Uterus (tissue), 2 donors: ENCODE measurements around the gene PRKG1.

Source experiments
- POLR2A ChIP-seq, 2 donors: fragments of 450-650 bp; IDR thresholded peaks; one replicate each; pipeline ENCODE4 v1.6.1; 2016; ENCODE audit warnings: antibody characterized with exemption in 2 of 2, mild to moderate bottlenecking in 1 of 2, moderate library complexity in 1 of 2
- TF ChIP-seq, protein P1 (sequence below), 4 experiments: fragments of 200-600 bp in 2 of 4; fragments of 450-650 bp in 2 of 4; sonication (generic) in 2 of 4; IDR thresholded peaks; one replicate each; pipeline ENCODE4 v1.5.1; 2016 to 2019; ENCODE audit warnings: antibody characterized with exemption in 4 of 4, mild to moderate bottlenecking in 2 of 4, moderate library complexity in 1 of 4

GRCh38 chr10:51204066-51204465, 129.8 kb downstream of the PRKG1 start:
- TF ChIP-seq, protein P1, sequence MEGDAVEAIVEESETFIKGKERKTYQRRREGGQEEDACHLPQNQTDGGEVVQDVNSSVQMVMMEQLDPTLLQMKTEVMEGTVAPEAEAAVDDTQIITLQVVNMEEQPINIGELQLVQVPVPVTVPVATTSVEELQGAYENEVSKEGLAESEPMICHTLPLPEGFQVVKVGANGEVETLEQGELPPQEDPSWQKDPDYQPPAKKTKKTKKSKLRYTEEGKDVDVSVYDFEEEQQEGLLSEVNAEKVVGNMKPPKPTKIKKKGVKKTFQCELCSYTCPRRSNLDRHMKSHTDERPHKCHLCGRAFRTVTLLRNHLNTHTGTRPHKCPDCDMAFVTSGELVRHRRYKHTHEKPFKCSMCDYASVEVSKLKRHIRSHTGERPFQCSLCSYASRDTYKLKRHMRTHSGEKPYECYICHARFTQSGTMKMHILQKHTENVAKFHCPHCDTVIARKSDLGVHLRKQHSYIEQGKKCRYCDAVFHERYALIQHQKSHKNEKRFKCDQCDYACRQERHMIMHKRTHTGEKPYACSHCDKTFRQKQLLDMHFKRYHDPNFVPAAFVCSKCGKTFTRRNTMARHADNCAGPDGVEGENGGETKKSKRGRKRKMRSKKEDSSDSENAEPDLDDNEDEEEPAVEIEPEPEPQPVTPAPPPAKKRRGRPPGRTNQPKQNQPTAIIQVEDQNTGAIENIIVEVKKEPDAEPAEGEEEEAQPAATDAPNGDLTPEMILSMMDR (IDR thresholded peaks at IDR 0.05), result no peak
- no peak for TF ChIP-seq POLR2A (IDR thresholded peaks at IDR 0.05)
